ENCODE measurements around the gene PALD1. TPM values are rescaled to one million over a fixed set of nuclear protein-coding genes. Genes with fewer than 3 reads are reported as not detected.
A peak's percentile ranks its signal among the peaks of the same experiment; 100 is the strongest.

The PALD1 gene
- total and polyA plus RNA-seq, 5 donors = 2.8 to 7.7 (median 5.6) TPM

- H3K4me1 ChIP-seq (ENCODE audit: control insufficient read depth, insufficient read depth, low read length) = peaks cover 13% of the 10 kb centered on the region
These were observed 108.6 kb downstream of the PALD1 start for GRCh38 chr10:70587045-70587658.

GRCh38 chr10:70588255-70588654 lies 109.7 kb downstream of the PALD1 start:
- no peaks in the 10 kb centered on the region for H3K9me3 ChIP-seq (ENCODE audit: control insufficient read depth, low read length)
- DNase-seq (no peak), ATAC-seq (no peak)
- no peak overlapping the region for H3K27ac ChIP-seq (ENCODE audit: low read length)
- intact Hi-C loops (cut with DNase I) = no loop called here
- H3K4me1 ChIP-seq (ENCODE audit: control insufficient read depth, insufficient read depth, low read length) = peaks cover 13% of the 10 kb centered on the region
- 56% methylated on average over 6 of the region's 6 CpGs for WGBS
- no peak overlapping the region for H3K4me3 ChIP-seq (ENCODE audit: low read length)
- no peaks in the 10 kb centered on the region for H3K27me3 ChIP-seq (ENCODE audit: control insufficient read depth, insufficient read depth)

More at GRCh38 chr10:70587045-70587658, 108.6 kb downstream of the PALD1 start:
- intact Hi-C loops (cut with DNase I) = no loop called here
- ATAC-seq (no peak), DNase-seq (no peak)
- H3K9me3 ChIP-seq (ENCODE audit: control insufficient read depth, low read length) = no peaks in the 10 kb centered on the region
- no peak overlapping the region for H3K4me3 ChIP-seq (ENCODE audit: low read length)
- H3K27ac ChIP-seq (ENCODE audit: low read length) = no peak overlapping the region
- H3K27me3 ChIP-seq (ENCODE audit: control insufficient read depth, insufficient read depth) = no peaks in the 10 kb centered on the region
- WGBS = 82% methylated on average over 8 of the region's 8 CpGs

GRCh38 chr10:70588859-70589570 lies 110.4 kb downstream of the PALD1 start:
- 69% methylated on average over 10 of the region's 10 CpGs for WGBS
- peaks cover 13% of the 10 kb centered on the region for H3K4me1 ChIP-seq (ENCODE audit: control insufficient read depth, insufficient read depth, low read length)
- peak in 1 of 3 donors; percentile 70 for DNase-seq

GRCh38 chr10:70589762-70590654 lies 111.4 kb downstream of the PALD1 start:
- H3K4me3 ChIP-seq (ENCODE audit: low read length) = no peak overlapping the region
- H3K4me1 ChIP-seq (ENCODE audit: control insufficient read depth, insufficient read depth, low read length) = peaks cover 13% of the 10 kb centered on the region
- intact Hi-C loops (cut with DNase I) = no loop called here
- H3K9me3 ChIP-seq (ENCODE audit: control insufficient read depth, low read length) = no peaks in the 10 kb centered on the region
- peak; percentile 69 to 88 (median 69) for DNase-seq
- peak; percentile 56 to 84 for ATAC-seq
- WGBS = 70% methylated on average over 5 of the region's 5 CpGs
- no peak overlapping the region for H3K27ac ChIP-seq (ENCODE audit: low read length)
- no peaks in the 10 kb centered on the region for H3K27me3 ChIP-seq (ENCODE audit: control insufficient read depth, insufficient read depth)

More at GRCh38 chr10:70588859-70589570, 110.4 kb downstream of the PALD1 start:
- Histone ChIP-seq H3K27me3 (ENCODE audit: control insufficient read depth, insufficient read depth) (no peaks in the 10 kb centered on the region), H3K9me3 (ENCODE audit: control insufficient read depth, low read length) (no peaks in the 10 kb centered on the region), H3K4me3 (ENCODE audit: low read length) (no peak overlapping the region), H3K27ac (ENCODE audit: low read length) (peak overlapping the region; percentile 20)
- ATAC-seq = peak in 1 of 2 donors; percentile 55
- intact Hi-C loops (cut with DNase I) = no loop called here

- DNase-seq (no peak), ATAC-seq (no peak)
- intact Hi-C loops (cut with DNase I) = no loop called here
- Histone ChIP-seq H3K27me3 (ENCODE audit: control insufficient read depth, insufficient read depth) (no peaks in the 10 kb centered on the region), H3K4me1 (ENCODE audit: control insufficient read depth, insufficient read depth, low read length) (peaks cover 8% of the 10 kb centered on the region), H3K9me3 (ENCODE audit: control insufficient read depth, low read length) (no peaks in the 10 kb centered on the region), H3K4me3 (ENCODE audit: low read length) (no peak overlapping the region), H3K27ac (ENCODE audit: low read length) (no peak overlapping the region)
- WGBS = 70% methylated on average over 5 of the region's 5 CpGs
These were observed 112.3 kb downstream of the PALD1 start for GRCh38 chr10:70590655-70591416.

- DNase-seq (no peak), ATAC-seq (no peak)
- Histone ChIP-seq H3K27ac (ENCODE audit: low read length) (no peak overlapping the region), H3K9me3 (ENCODE audit: control insufficient read depth, low read length) (no peaks in the 10 kb centered on the region), H3K27me3 (ENCODE audit: control insufficient read depth, insufficient read depth) (no peaks in the 10 kb centered on the region), H3K4me1 (ENCODE audit: control insufficient read depth, insufficient read depth, low read length) (peaks cover 8% of the 10 kb centered on the region), H3K4me3 (ENCODE audit: low read length) (no peak overlapping the region)
- WGBS = 94% methylated on average over 2 of the region's 2 CpGs
- intact Hi-C loops (cut with DNase I) = no loop called here
These were observed 113.7 kb downstream of the PALD1 start for GRCh38 chr10:70592186-70592735.

GRCh38 chr10:70592746-70593512 lies 114.4 kb downstream of the PALD1 start:
- Histone ChIP-seq H3K27ac (ENCODE audit: low read length) (no peak overlapping the region), H3K4me3 (ENCODE audit: low read length) (no peak overlapping the region), H3K27me3 (ENCODE audit: control insufficient read depth, insufficient read depth) (no peaks in the 10 kb centered on the region), H3K9me3 (ENCODE audit: control insufficient read depth, low read length) (no peaks in the 10 kb centered on the region), H3K4me1 (ENCODE audit: control insufficient read depth, insufficient read depth, low read length) (peaks cover 8% of the 10 kb centered on the region)
- intact Hi-C loops (cut with DNase I) = no loop called here
- 78% methylated on average over 16 of the region's 16 CpGs for WGBS
- ATAC-seq = no peak
- peak in 1 of 3 donors; percentile 30 for DNase-seq

- Histone ChIP-seq H3K27ac (ENCODE audit: low read length) (no peak overlapping the region), H3K4me1 (ENCODE audit: control insufficient read depth, insufficient read depth, low read length) (peaks cover 8% of the 10 kb centered on the region), H3K4me3 (ENCODE audit: low read length) (no peak overlapping the region), H3K27me3 (ENCODE audit: control insufficient read depth, insufficient read depth) (no peaks in the 10 kb centered on the region), H3K9me3 (ENCODE audit: control insufficient read depth, low read length) (no peaks in the 10 kb centered on the region)
- no peak for DNase-seq
- 81% methylated on average over 7 of the region's 7 CpGs for WGBS
- intact Hi-C loops (cut with DNase I) = no loop called here
- no peak for ATAC-seq
These were observed 114.9 kb downstream of the PALD1 start for GRCh38 chr10:70593513-70593890.

- intact Hi-C loops (cut with DNase I) = no loop called here
- Histone ChIP-seq H3K4me3 (ENCODE audit: low read length) (no peak overlapping the region), H3K9me3 (ENCODE audit: control insufficient read depth, low read length) (no peaks in the 10 kb centered on the region), H3K4me1 (ENCODE audit: control insufficient read depth, insufficient read depth, low read length) (peaks cover 4% of the 10 kb centered on the region), H3K27ac (ENCODE audit: low read length) (no peak overlapping the region), H3K27me3 (ENCODE audit: control insufficient read depth, insufficient read depth) (no peaks in the 10 kb centered on the region)
- WGBS = 72% methylated on average over 3 of the region's 3 CpGs
- no peak for DNase-seq
- no peak for ATAC-seq
These were observed 115.6 kb downstream of the PALD1 start for GRCh38 chr10:70594161-70594560.

- no peaks in the 10 kb centered on the region for H3K9me3 ChIP-seq (ENCODE audit: control insufficient read depth, low read length)
- 82% methylated on average over 5 of the region's 5 CpGs for WGBS
These were observed 117.0 kb downstream of the PALD1 start for GRCh38 chr10:70595566-70596016.

More at GRCh38 chr10:70595566-70596016, 117.0 kb downstream of the PALD1 start:
- no peak overlapping the region for H3K27ac ChIP-seq (ENCODE audit: low read length)
- H3K4me3 ChIP-seq (ENCODE audit: low read length) = no peak overlapping the region
- intact Hi-C loops (cut with DNase I) = no loop called here
- no peaks in the 10 kb centered on the region for H3K27me3 ChIP-seq (ENCODE audit: control insufficient read depth, insufficient read depth)
- no peaks in the 10 kb centered on the region for H3K4me1 ChIP-seq (ENCODE audit: control insufficient read depth, insufficient read depth, low read length)
- no peak for DNase-seq
- no peak for ATAC-seq

All from right cardiac atrium (tissue), 5 donors.